IPS-NIHi11 (cell line): Measurements from ENCODE around the gene MAPK6.
"Not testable (repeated sequence)": the region's sequence is repeated elsewhere in the genome, so short reads cannot be mapped to it uniquely, and the experiment has no call there.

ENCODE experiments used
- DNase-seq: peaks from one replicate; pipeline ENCODE4 v3.0.0; 2012; ENCODE audit warnings: mixed read lengths, low spot score

MAPK6 gene

GRCh38 chr15:52042051-52042851 lies 23.2 kb downstream of the MAPK6 start:
- no peak for DNase-seq

DNA sequence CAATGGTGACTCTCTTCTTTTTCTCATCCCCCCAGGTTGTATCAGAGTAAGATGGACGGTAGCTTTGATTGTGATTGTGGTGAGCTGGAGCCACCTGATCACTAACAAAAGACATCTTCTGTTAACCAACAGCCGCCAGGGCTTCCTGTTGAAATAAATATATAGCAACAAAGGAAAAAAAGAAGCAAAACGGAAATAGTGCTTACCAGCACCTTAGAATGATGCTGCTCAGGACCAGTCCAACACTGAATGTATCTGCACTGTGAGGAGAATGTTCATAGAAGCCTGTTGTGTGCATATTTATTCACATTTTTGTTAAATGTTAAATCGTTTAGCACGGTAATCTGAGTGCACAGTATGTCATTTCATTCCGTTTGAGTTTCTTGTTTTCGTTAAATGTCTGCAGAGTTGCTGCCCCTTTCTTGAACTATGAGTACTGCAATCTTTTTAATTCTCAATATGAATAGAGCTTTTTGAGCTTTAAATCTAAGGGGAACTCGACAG lies 26.8 kb downstream of the MAPK6 start:
- DNase-seq = not testable (repeated sequence)

DNA sequence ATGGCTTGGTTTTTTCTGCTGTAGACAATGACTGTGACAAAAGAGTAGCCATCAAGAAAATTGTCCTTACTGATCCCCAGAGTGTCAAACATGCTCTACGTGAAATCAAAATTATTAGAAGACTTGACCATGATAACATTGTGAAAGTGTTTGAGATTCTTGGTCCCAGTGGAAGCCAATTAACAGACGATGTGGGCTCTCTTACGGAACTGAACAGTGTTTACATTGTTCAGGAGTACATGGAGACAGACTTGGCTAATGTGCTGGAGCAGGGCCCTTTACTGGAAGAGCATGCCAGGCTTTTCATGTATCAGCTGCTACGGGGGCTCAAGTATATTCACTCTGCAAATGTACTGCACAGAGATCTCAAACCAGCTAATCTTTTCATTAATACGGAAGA lies 27.5 kb downstream of the MAPK6 start:
- DNase-seq = not testable (repeated sequence)

DNA sequence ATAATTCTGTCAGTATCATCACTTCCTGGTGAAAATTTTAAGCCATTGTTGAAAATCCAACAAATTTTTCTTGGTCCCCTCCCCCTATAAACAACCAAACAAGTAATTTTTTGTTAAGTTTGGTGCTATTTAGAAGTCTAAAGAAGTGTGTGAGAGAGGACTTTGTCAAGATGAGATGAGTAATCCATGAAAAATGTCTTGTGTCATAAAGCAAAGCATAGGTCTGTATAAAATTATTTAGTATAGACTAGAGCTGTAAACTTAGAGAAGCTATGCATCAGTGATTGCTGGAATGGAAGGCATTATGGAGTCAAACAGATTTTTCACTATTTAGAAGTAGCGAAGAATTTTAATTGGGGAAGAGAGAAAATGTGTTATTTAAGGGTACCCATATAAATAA lies 31.4 kb downstream of the MAPK6 start:
- DNase-seq = no peak

DNA sequence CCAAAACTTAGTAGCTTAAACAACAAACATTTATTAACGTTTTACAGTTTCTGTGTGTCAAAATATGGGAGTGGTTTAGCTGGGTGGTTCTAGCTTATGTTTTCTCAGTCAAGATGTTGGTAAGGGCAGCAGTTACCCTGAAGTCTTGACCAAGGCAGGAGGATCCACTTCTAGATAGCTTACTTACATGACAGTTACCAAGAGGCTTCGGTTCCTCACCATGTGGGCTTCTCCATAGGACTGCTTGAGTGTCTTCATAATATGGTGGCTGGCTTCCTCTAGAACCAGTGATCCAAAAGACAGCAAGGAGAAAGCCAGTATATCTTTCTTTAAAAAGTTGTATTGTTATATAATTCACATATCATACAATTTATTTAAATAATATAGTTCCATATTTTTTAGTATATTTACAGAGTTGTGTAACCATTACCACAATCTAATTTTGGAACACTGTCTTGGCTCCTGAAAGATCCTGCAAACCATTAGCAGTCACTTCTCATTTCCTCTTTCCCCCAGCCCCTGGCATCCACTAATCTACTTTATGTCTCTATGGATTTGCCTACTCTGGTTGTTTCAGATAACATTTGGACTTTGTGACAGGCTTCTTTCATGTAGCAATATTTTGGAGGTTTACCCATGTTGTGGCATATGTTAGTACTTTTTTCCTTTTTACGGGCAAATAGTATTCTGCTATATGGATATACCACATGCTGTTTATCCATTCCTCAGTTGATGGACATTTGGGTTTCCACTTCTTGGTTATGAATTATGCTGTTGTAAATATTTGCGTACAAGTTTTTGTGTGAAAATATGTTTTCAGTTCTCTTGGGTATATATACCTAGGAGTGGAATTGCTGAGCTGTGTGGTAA lies 33.3 kb downstream of the MAPK6 start:
- no peak for DNase-seq

DNA sequence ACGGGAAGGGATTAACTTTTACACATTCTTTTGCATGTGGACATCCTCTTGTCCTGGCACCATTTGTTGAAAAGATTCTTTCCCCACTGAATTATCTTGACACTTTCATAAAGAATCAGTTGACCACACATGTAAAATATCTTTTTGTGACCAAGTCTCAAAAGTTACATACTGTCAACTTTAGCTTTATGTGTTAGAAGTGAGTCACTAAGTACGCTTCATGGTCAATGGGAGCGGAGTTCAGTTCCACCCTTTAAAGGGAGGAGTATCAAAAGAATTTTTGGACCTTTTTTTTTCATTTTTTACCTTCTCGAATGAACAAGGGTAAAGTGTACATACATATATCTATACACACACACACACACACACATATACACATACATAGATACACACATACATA lies 35.4 kb downstream of the MAPK6 start:
- no peak for DNase-seq

- DNase-seq = not testable (repeated sequence)
These were observed 35.8 kb downstream of the MAPK6 start for GRCh38 chr15:52054858-52055257.

GRCh38 chr15:52056001-52056400 lies 37.0 kb downstream of the MAPK6 start:
- DNase-seq = no peak

DNA sequence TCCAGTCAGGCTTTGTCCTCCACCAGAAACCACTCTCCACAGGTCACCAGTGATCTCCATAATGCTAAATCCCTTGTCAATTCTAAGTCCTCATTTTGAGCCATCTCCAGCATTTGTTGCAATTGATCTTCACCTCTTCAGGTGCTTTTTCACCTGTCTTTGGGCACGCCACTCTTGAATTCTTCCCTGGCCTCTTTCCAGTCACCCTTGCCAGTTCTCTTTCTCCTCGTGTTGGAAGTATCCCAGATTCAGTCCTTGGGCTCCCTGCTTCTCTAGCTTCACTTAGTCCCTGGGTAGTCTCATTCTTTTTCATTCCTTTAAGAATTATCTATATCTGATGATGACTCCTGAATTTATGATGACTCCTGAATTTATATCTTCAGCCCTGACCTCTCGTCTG lies 37.5 kb downstream of the MAPK6 start:
- no peak for DNase-seq

DNA sequence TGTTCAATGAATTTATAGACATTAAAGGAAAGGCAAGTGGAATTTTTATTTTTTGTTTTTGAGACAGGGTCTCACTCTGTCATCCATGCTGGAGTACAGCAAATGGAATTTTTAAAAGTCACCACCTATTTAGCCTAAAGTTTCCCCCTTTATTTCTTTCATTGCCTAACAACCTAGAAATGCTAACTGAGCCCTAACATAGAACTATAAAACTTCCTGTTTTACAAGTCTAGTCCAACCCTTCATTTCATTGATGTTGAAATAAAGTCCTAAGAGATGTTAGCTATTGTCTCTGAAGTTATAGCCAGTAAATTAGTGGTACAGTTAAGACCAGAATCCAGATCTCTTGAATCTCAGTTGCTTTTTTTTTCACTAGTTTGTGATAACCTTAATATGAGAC lies 39.0 kb downstream of the MAPK6 start:
- no peak for DNase-seq

- DNase-seq = no peak
These were observed 41.5 kb downstream of the MAPK6 start for GRCh38 chr15:52060501-52060900.

DNA sequence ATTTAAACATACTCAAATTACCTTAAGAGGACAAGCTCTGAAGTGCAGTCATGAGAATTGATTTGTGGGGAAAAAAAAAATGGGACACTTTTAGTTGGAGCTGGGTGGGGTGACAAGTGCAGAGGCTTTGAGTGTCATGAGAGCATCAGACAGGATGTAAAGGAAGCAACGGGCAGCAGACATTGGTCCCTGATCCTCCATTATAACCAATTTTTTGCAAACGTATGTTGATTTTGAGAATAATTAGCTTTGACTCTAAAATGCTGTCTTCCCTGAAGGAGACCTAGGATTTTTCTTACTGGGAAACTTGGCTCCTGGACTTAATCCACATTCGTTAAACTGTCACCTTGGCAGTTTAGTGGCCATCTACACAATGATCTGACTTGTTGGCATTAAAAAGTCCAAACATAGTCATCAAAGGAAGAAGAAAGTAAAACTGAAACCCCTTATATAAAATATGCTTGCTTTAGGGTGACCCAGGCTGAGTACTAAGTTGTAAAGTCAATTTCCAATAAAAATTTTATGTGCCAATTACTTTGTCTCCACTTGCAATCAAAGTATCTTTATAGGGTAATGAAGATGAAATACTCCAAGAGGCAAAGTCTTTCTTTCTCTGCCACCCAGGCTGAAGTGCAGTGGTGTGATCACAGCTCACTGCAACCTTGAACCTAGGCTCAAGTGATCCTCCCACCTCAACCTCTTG lies 48.0 kb downstream of the MAPK6 start:
- no peak for DNase-seq

GRCh38 chr15:52067545-52067926 lies 48.5 kb downstream of the MAPK6 start:
- no peak for DNase-seq

- DNase-seq = no peak
These were observed 49.1 kb downstream of the MAPK6 start for GRCh38 chr15:52068004-52068615.

DNA sequence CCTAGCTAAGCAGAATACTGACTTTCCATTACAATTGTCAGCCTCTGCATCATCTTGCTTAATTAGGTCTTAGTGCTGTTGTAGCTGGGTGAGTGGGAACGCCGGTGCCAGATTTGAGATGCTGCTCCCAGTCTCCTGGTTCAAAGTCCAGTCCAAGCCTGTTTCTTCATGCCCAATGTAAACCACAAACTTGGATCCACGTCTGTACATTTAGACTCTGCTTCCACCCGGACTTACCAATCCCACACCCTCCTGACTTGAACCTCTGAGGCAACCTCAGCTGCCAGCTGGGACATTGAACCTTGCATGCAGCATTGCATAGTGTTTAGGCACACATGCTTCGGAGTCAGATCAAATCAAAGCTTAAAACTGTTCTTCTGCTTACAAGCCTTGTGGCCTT lies 50.5 kb downstream of the MAPK6 start:
- DNase-seq = no peak

GRCh38 chr15:52071570-52071969 lies 52.6 kb downstream of the MAPK6 start:
- no peak for DNase-seq

GRCh38 chr15:52076889-52077781 lies 58.1 kb downstream of the MAPK6 start:
- no peak for DNase-seq

DNA sequence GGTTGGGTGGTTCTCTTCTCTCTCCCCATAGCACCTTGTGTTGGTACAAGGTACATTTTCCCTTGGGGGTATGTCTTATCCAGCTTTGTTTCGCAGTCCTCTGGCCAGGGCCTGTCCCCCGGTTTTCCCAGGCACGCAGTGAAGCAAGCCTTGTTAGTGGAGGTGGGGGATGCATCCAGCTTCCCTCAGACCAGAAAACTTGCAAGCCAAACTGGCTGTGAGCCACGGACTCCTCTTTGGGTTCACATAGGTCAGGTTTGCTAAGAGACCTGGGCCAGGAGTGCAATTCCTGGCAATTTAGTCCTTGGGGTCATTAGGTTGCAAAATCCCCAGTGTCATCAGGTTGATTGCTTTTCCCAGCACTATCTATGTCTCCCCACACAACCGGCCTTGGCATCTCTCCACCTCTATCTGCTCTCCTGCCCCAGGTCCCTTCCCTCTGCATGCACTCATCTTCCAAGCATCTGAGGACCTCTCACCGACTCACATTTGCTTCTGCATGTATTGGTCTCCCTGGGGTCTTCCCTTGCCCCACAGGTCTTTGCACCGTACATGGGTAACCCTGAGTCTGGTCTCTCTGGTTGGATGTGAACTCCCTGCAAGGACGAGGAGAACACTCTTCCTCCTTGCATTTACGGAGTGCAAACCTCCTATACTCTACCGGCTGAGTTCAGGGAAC lies 59.3 kb downstream of the MAPK6 start:
- DNase-seq = no peak

GRCh38 chr15:52078876-52079700 lies 60.1 kb downstream of the MAPK6 start:
- DNase-seq = peak; percentile 84
